SK-N-MC (cell line): ENCODE results near the gene CCDC141.

Experiments
- DNase-seq: peaks from one replicate; pipeline ENCODE4 v3.0.0-alpha.2; 2011; ENCODE audit warnings: low read depth, low spot score
- H3K27ac ChIP-seq: fragments of 200-600 bp; sonication (generic); 2 replicates; pipeline ENCODE4 v1.5.1; 2016; ENCODE audit warnings: mixed run types
- H3K36me3 ChIP-seq: fragments of 200-600 bp; sonication (generic); 2 replicates; pipeline ENCODE4 v1.6.1; 2017; ENCODE audit warnings: antibody characterized with exemption, low read length, mixed read lengths; ENCODE audit not compliant: insufficient read depth
- H3K4me3 ChIP-seq: fragments of 200-600 bp; sonication (generic); 2 replicates; pipeline ENCODE4 v1.5.1; 2016
- H3K9ac ChIP-seq: fragments of 200-600 bp; sonication (generic); 2 replicates; pipeline ENCODE4 v1.8.0; 2017; ENCODE audit warnings: mixed run types, mixed read lengths; ENCODE audit not compliant: insufficient read length
- H3K9me3 ChIP-seq: fragments of 200-600 bp; sonication (generic); 2 replicates; pipeline ENCODE4 v1.6.1; 2017; ENCODE audit warnings: low read depth, mild to moderate bottlenecking, antibody characterized with exemption, low read length, moderate library complexity, mixed read lengths
- EZH2 ChIP-seq: fragments of 200-600 bp; sonication (generic); IDR thresholded peaks from one replicate; pipeline ENCODE4 v1.6.1; 2017; ENCODE audit warnings: antibody characterized with exemption
- FOXP2 ChIP-seq: optimal IDR thresholded peaks from 2 replicates; pipeline ENCODE3; 2011; ENCODE audit warnings: mild to moderate bottlenecking, moderate library complexity; ENCODE audit not compliant: insufficient read depth; ENCODE audit errors: extremely low read length, control extremely low read depth
- POLR2AphosphoS5 ChIP-seq: IDR thresholded peaks from 2 replicates; pipeline ENCODE4 v1.6.1; 2012; ENCODE audit warnings: mild to moderate bottlenecking, low read depth, low read length, borderline replicate concordance

Gene CCDC141

DNA sequence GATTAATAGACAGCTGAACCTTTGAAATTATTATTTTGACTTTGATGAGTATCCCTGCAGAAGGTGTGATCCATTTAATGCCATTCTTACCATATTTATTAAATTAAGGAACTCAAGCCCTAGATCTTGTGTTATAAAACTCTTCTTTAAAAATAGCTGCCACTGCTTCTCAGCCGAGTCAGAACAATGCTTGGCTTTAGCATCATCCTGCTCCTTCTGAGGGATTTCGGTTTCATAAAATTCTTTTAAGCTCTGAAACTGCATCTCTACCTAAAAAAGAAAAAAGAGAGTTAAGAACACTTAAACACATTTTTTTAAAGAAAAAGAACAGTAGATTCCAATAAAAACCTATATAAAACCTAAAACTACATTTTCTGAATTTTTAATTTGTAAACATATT, 172.1 kb downstream of the CCDC141 start:
- no peak overlapping the region for H3K4me3 ChIP-seq
- TF ChIP-seq FOXP2 (no peak), POLR2AphosphoS5 (no peak), EZH2 (no peak)
- H3K27ac ChIP-seq = no peak overlapping the region
- no peaks in the 10 kb centered on the region for H3K36me3 ChIP-seq
- H3K9ac ChIP-seq = no peak overlapping the region
- DNase-seq = no peak
- H3K9me3 ChIP-seq = no peaks in the 10 kb centered on the region

DNA sequence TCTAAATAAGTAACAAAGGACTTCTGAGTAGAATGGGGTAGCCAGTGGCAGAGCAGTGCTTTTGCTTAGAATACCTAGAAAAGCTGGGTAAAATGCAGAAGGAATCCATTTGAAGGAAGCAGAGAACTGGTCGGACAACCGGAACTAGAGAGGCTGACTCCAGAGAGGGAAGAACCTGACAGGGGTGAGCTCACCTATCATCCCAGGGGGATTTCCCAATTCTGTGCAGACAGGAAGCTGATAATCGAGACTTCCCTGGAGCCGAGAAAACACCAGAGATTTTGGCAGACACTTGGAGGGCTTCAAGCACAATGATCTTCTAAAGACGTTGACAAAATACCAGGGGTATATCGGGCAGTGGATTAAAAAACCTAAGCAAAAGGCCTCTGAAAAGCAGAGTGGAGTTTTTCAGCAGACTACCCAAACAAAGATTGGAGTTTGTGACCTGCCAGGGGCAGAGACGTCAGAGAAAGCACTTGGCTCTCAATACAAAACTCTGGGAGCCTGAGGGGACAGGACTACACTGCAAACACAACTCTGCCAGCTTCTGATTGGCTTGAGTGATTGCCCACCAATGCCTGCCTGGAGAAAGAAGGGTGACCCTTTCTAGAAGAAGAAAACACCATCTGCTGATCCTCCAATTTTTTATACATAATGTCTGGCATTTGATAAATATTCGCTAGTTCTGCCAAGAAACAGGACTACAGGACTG, 175.3 kb downstream of the CCDC141 start:
- TF ChIP-seq POLR2AphosphoS5 = no peak
- TF ChIP-seq EZH2 = no peak
- Histone ChIP-seq H3K27ac (no peak overlapping the region), H3K9ac (no peak overlapping the region), H3K36me3 (no peaks in the 10 kb centered on the region), H3K4me3 (no peak overlapping the region), H3K9me3 (no peaks in the 10 kb centered on the region)
- DNase-seq = no peak

DNA sequence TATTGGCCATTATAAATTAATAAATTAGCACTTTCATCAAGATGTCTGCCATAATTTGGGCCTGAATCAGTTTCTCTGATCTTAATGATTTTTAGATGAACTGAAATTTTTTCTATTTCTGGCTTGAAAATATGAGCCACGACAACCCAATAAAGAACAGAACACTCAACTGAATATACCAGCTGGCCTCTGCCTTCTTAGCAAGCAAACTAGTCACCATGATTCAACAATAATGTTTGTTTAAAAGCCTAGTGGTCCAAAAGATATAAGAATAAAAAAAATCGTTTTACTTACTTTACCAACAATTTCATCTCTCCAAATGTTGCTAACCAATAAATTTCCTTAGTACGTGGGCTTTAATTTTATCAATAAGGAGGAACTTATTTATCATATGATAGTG, 176.0 kb downstream of the CCDC141 start:
- H3K9me3 ChIP-seq = no peaks in the 10 kb centered on the region
- no peak for DNase-seq
- TF ChIP-seq FOXP2 (no peak), EZH2 (no peak), POLR2AphosphoS5 (no peak)
- no peak overlapping the region for H3K27ac ChIP-seq
- no peaks in the 10 kb centered on the region for H3K36me3 ChIP-seq
- H3K9ac ChIP-seq = no peak overlapping the region
- H3K4me3 ChIP-seq = no peak overlapping the region

DNA sequence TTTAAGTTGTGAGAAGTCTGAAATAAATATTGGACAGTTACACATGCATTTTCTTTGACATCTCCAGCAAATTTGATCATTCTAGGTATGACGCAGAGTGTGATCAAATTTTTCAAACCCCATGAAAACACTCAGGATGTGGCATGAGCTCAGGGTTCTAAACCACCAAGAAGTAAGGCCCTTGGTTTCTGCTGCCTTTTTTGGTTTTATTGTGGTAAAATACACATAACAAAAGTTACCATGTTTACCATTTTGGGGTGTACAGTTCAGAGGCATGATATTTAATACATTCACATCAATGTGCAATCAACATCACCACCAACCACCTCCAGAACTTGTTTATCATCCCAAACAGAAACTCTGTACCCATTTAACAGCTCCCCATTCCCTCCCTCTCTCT, 178.4 kb downstream of the CCDC141 start:
- no peaks in the 10 kb centered on the region for H3K9me3 ChIP-seq
- H3K4me3 ChIP-seq = no peak overlapping the region
- no peaks in the 10 kb centered on the region for H3K36me3 ChIP-seq
- no peak overlapping the region for H3K9ac ChIP-seq
- TF ChIP-seq FOXP2 = no peak
- TF ChIP-seq EZH2 = no peak
- no peak for TF ChIP-seq POLR2AphosphoS5
- no peak for DNase-seq
- H3K27ac ChIP-seq = no peak overlapping the region

DNA sequence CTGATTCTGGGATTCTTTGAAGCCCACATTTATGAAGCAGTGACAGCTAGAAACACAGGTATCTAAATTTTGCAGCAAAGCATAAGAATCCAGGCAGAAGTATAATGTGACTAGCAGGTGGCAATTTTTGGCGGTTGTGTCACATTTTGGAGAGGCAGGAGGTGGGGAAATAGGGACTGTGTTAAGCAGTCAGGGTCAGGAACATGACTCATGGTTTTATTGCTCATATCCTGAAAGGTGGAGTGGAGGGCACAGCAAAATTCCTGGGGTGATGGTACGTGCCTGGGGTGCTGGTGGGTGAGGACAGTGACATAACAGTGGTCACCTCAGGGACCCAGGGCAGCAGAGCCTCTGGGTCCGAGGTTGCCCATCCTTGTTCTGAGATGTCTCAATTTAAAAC, 179.2 kb downstream of the CCDC141 start:
- H3K4me3 ChIP-seq = no peak overlapping the region
- no peaks in the 10 kb centered on the region for H3K9me3 ChIP-seq
- no peak overlapping the region for H3K9ac ChIP-seq
- no peak for TF ChIP-seq EZH2
- TF ChIP-seq POLR2AphosphoS5 = no peak
- TF ChIP-seq FOXP2 = no peak
- no peaks in the 10 kb centered on the region for H3K36me3 ChIP-seq
- no peak for DNase-seq
- H3K27ac ChIP-seq = no peak overlapping the region

DNA sequence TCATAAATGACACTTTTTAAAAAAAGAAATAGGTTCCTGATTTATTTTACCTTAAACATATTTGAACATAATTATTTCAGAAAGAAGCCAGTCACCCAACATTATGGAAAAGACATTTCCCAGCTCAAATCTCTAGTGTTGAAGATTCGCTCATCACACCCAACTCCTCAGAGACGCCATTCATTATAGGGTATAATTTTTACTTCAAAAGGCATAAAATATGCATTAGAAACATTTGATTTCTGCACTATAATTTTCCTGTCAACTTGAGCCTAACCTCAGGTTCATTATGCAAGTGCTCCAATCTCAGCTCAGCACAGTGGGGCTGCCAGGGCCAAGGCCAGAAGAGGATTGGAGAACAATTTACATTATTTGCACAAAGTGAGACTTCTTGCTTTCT, 183.9 kb downstream of the CCDC141 start:
- no peak for DNase-seq
- H3K4me3 ChIP-seq = no peak overlapping the region
- H3K36me3 ChIP-seq = no peaks in the 10 kb centered on the region
- no peak overlapping the region for H3K27ac ChIP-seq
- H3K9ac ChIP-seq = no peak overlapping the region
- H3K9me3 ChIP-seq = no peaks in the 10 kb centered on the region
- TF ChIP-seq FOXP2 = no peak
- no peak for TF ChIP-seq POLR2AphosphoS5
- no peak for TF ChIP-seq EZH2

DNA sequence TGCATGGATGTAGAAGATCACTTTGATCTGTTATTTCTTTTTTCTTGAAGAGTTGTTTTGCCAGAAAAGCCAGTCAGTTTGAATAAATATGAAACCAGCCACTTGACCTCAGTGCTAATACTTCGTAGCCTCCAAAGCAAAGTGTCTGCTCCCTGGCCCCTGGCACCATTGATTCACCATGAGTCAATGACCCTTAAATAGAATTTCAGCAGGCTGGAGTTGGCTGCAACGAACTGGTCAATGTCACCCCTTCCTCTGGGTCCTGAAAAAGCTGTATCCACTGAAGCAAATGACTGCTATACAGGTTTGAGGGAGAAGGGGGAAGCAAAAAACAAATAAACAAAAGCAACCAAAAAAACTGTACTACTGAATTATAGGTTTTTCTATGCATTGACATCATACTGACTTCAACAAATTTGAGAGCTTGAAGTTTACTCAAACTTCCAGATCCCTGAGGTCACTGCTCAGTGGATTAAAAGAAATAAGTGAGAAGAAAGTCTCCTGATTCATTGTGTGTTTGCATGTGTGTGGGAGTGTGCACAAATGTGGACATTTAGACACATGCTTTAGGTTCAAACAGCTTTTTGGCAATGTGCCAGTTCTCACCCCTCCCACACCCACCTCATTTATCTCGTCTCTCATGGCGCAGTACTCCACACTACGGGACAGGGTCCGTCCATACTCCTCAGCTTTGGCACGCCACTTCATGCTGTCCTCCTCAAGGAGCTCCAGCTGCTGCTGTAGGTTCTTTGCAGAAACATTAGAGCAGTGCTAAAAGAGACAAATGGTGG, 184.6 kb downstream of the CCDC141 start:
- no peak overlapping the region for H3K9ac ChIP-seq
- TF ChIP-seq FOXP2 (no peak), EZH2 (no peak), POLR2AphosphoS5 (no peak)

DNA sequence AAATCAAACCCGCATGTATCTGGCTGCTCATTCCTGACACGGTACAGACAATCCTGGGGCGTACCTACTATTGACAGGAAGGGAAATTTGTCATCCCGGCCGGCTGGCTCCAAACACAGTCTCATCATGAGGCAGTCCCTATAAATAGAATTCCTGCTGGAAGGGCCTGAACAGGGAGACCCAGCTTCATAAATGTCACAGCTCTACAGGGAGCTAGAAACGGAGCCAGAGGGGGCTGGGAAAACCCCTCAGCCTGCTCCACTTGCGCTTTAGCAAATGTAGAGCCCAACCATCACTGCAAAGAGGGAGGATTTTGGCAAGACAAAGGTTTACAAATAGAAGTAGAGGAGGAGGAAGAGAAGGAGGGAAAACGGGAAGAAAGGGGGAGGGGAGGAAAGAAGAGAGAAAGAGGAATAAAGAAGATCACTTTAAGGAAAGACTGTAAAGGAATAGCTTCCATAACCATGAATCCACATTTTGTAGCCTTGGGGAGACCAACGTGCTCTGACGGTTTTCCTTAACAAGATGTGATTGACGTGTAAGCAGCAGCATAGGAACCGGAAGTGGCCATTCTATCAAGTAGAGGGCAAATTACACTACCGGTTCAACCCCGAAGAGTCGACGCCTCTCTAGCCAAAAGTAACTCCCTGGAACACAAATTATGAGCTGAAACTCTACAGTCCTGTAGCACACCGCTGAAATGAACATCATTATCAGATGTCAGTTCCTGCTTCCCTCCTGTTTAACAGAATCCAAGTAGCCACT, 185.9 kb downstream of the CCDC141 start:
- H3K9ac ChIP-seq = no peak overlapping the region
- H3K36me3 ChIP-seq = no peaks in the 10 kb centered on the region
- no peak overlapping the region for H3K27ac ChIP-seq
- H3K4me3 ChIP-seq = no peak overlapping the region
- no peaks in the 10 kb centered on the region for H3K9me3 ChIP-seq
- TF ChIP-seq FOXP2 (no peak), EZH2 (no peak), POLR2AphosphoS5 (no peak)
- DNase-seq = no peak

More for the DNA sequence above, 184.6 kb downstream of the CCDC141 start:
- Histone ChIP-seq H3K9me3 (no peaks in the 10 kb centered on the region), H3K27ac (no peak overlapping the region), H3K36me3 (no peaks in the 10 kb centered on the region), H3K4me3 (no peak overlapping the region)
- no peak for DNase-seq
